CD14-positive monocyte (primary cell): ENCODE measurements around the gene C9orf152. TPM values are rescaled to one million over a fixed set of nuclear protein-coding genes. Genes with fewer than 3 reads are reported as not detected.

Experiments used
- DNase-seq, 3 donors: peaks; one replicate each; pipeline ENCODE4 v3.0.0-alpha.2; 2011 to 2022
- H2AFZ ChIP-seq: 2 replicates; pipeline ENCODE4 v1.6.0; 2012; ENCODE audit warnings: mild to moderate bottlenecking, low read depth, low read length, inconsistent platforms; ENCODE audit not compliant: insufficient read depth, poor library complexity, severe bottlenecking
- H3K27ac ChIP-seq, 2 donors: 1 replicate in 1 of 2; 2 replicates in 1 of 2; pipeline ENCODE4 v1.5.1; 2012 to 2013; ENCODE audit warnings: low read length in 2 of 2, control low read depth in 1 of 2, inconsistent platforms in 1 of 2, low read depth in 1 of 2, mild to moderate bottlenecking in 1 of 2
- H3K27me3 ChIP-seq, 2 donors: one replicate each; pipeline versions ENCODE4 v1.6.0 to v1.6.1; 2011 to 2013; ENCODE audit warnings: low read length in 2 of 2; ENCODE audit not compliant: control insufficient read depth in 2 of 2, insufficient read depth in 2 of 2
- H3K36me3 ChIP-seq, 2 donors: replicated peaks in 1 of 2; 1 replicate in 1 of 2; 2 replicates in 1 of 2; pipeline versions ENCODE4 v1.5.1 to v1.6.1; 2012 to 2013; ENCODE audit warnings: low read length in 2 of 2, control low read depth in 1 of 2, inconsistent platforms in 1 of 2, mild to moderate bottlenecking in 1 of 2; ENCODE audit not compliant: insufficient read depth in 2 of 2, control insufficient read depth in 1 of 2
- H3K4me1 ChIP-seq, 2 donors: 1 replicate in 1 of 2; 2 replicates in 1 of 2; pipeline versions ENCODE4 v1.5.1 to v1.6.1; 2012 to 2013; ENCODE audit warnings: low read length in 2 of 2, control low read depth in 1 of 2, inconsistent platforms in 1 of 2, mild to moderate bottlenecking in 1 of 2, moderate library complexity in 1 of 2; ENCODE audit not compliant: insufficient read depth in 2 of 2, control insufficient read depth in 1 of 2
- H3K4me2 ChIP-seq: replicated peaks from 2 replicates; pipeline ENCODE3; 2012; ENCODE audit warnings: low read length, moderate library complexity, mild to moderate bottlenecking; ENCODE audit not compliant: poor library complexity, severe bottlenecking; ENCODE audit errors: extremely low read depth
- H3K4me3 ChIP-seq, 3 experiments: fragments of 200-600 bp in 1 of 3; sonication (generic) in 1 of 3; replicated peaks in 1 of 3; 1 replicate in 2 of 3; 2 replicates in 1 of 3; pipeline ENCODE4 v1.5.1; 2011 to 2013; ENCODE audit warnings: low read length in 3 of 3, mild to moderate bottlenecking in 3 of 3, control low read depth in 2 of 3, low read depth in 2 of 3, inconsistent platforms in 1 of 3, moderate library complexity in 1 of 3
- H3K79me2 ChIP-seq: 2 replicates; pipeline ENCODE4 v1.6.0; 2012; ENCODE audit warnings: mild to moderate bottlenecking, control low read depth, inconsistent platforms, low read length, moderate library complexity; ENCODE audit not compliant: insufficient read depth
- H3K9ac ChIP-seq: 2 replicates; pipeline ENCODE4 v1.6.0; 2017; ENCODE audit warnings: low read length, mild to moderate bottlenecking; ENCODE audit not compliant: insufficient read depth, poor library complexity, severe bottlenecking
- H3K9me3 ChIP-seq, 2 donors: replicated peaks in 1 of 2; 1 replicate in 1 of 2; 2 replicates in 1 of 2; pipeline versions ENCODE4 v1.5.1 to v1.6.1; 2012 to 2013; ENCODE audit warnings: low read length in 2 of 2, control low read depth in 1 of 2; ENCODE audit not compliant: control insufficient read depth in 1 of 2, insufficient read depth in 1 of 2
- H4K20me1 ChIP-seq: 2 replicates; pipeline ENCODE4 v1.6.0; 2012; ENCODE audit warnings: mild to moderate bottlenecking, low read length, control low read depth, moderate library complexity; ENCODE audit not compliant: insufficient read depth
- H3K27ac Mint-ChIP-seq, 7 donors: one replicate each; pipeline ENCODE4 v1.8.0; 2020; ENCODE audit warnings: mild to moderate bottlenecking in 7 of 7, mixed read lengths in 7 of 7, moderate library complexity in 6 of 7, inconsistent platforms in 2 of 7
- H3K27me3 Mint-ChIP-seq, 3 donors: one replicate each; pipeline ENCODE4 v1.8.0; 2021 to 2022; ENCODE audit warnings: low read depth in 3 of 3, mild to moderate bottlenecking in 3 of 3, mixed read lengths in 3 of 3, moderate library complexity in 3 of 3, inconsistent platforms in 1 of 3
- H3K36me3 Mint-ChIP-seq, 2 donors: one replicate each; pipeline ENCODE4 v1.8.0; 2020; ENCODE audit warnings: mixed read lengths in 2 of 2, inconsistent platforms in 1 of 2, mild to moderate bottlenecking in 1 of 2
- H3K4me1 Mint-ChIP-seq: one replicate; pipeline ENCODE4 v1.8.0; 2020; ENCODE audit warnings: mild to moderate bottlenecking, mixed read lengths
- H3K4me3 Mint-ChIP-seq, 2 donors: one replicate each; pipeline ENCODE4 v1.8.0; 2020; ENCODE audit warnings: mild to moderate bottlenecking in 2 of 2, mixed read lengths in 2 of 2, moderate library complexity in 1 of 2
- H3K9me3 Mint-ChIP-seq, 7 donors: one replicate each; pipeline ENCODE4 v1.8.0; 2020 to 2022; ENCODE audit warnings: mixed read lengths in 7 of 7, mild to moderate bottlenecking in 6 of 7, moderate library complexity in 6 of 7, inconsistent platforms in 2 of 7
- CTCF ChIP-seq: fragments of 200-600 bp; IDR thresholded peaks from one replicate; pipeline ENCODE4 v1.8.0; 2022; ENCODE audit warnings: antibody characterized with exemption, mild to moderate bottlenecking
- WGBS: methylation state at CpG from one replicate; pipeline ENCODE4 v1.1.5; 2013; ENCODE audit warnings: missing lambda C conversion rate; ENCODE audit not compliant: insufficient coverage; 5-methylcytosine and 5-hydroxymethylcytosine counted together
- intact Hi-C, 2 donors: fragments of 100-400 bp; cut with micrococcal nuclease; formaldehyde crosslinking; loops; one replicate each; pipeline versions ENCODE4 v1.15.0 to v1.15.1; 2023
- polyA plus RNA-seq, 3 donors: library from polyadenylated mRNA; depleted of rRNA in 1 of 3; unstranded in 2 of 3; stranded (reverse) in 1 of 3; fragments of 300-500 nt in 2 of 3; fragments of >200 nt in 1 of 3; fragmentation: Illumina TruSeq in 2 of 3; gene quantifications; 1 replicate in 2 of 3; 2 replicates in 1 of 3; pipeline ENCODE4 v1.2.3, GENCODE V29; 2012 to 2021

Gene C9orf152
- polyA plus RNA-seq, 3 donors, result not detected

GRCh38 chr9:110228321-110228720 is 20.4 kb upstream of the C9orf152 start:
- H3K79me2 ChIP-seq, result no peaks in the 10 kb centered on the region
- peaks cover 0 to 7% (median 3%) of the 10 kb centered on the region in 7 donors for H3K9me3 Mint-ChIP-seq
- DNase-seq, result no peak
- H4K20me1 ChIP-seq, result no peaks in the 10 kb centered on the region
- no peak for TF ChIP-seq CTCF
- peaks cover 0 to 2% (median 1%) of the 10 kb centered on the region in 3 donors for H3K27me3 Mint-ChIP-seq
- no peaks in the 10 kb centered on the region for H3K36me3 ChIP-seq
- H3K4me3 Mint-ChIP-seq, result no peak overlapping the region
- no peak overlapping the region for H2AFZ ChIP-seq
- no peak overlapping the region for H3K4me2 ChIP-seq
- H3K27ac Mint-ChIP-seq, result peak overlapping the region in 1 of 7 donors; percentile 73
- no peaks in the 10 kb centered on the region for H3K4me1 ChIP-seq
- no peaks in the 10 kb centered on the region for H3K36me3 Mint-ChIP-seq
- H3K9me3 ChIP-seq, result no peaks in the 10 kb centered on the region
- H3K4me3 ChIP-seq, result no peak overlapping the region
- no peaks in the 10 kb centered on the region for H3K4me1 Mint-ChIP-seq
- no peaks in the 10 kb centered on the region for H3K27me3 ChIP-seq
- no peak overlapping the region for H3K27ac ChIP-seq
- H3K9ac ChIP-seq, result no peak overlapping the region
- intact Hi-C loops, result no loop called here
- WGBS, result 100% methylated on average over 1 of the region's 2 CpGs

GRCh38 chr9:110224583-110224982 is 16.6 kb upstream of the C9orf152 start:
- H3K9me3 ChIP-seq, result no peaks in the 10 kb centered on the region
- Mint-ChIP-seq H3K4me1 (no peaks in the 10 kb centered on the region), H3K27ac (no peak overlapping the region), H3K27me3 (peaks cover 0 to 2% (median 0%) of the 10 kb centered on the region in 3 donors), H3K4me3 (no peak overlapping the region), H3K9me3 (peaks cover 0 to 3% (median 2%) of the 10 kb centered on the region in 7 donors), H3K36me3 (no peaks in the 10 kb centered on the region)
- TF ChIP-seq CTCF, result no peak
- H3K9ac ChIP-seq, result no peak overlapping the region
- intact Hi-C loops, result no loop called here
- no peak overlapping the region for H3K4me2 ChIP-seq
- no peaks in the 10 kb centered on the region for H3K27me3 ChIP-seq
- H4K20me1 ChIP-seq, result no peaks in the 10 kb centered on the region
- DNase-seq, result no peak
- H3K4me3 ChIP-seq, result no peak overlapping the region
- no CpG with 5 or more reads among the region's 3 CpGs for WGBS
- no peak overlapping the region for H2AFZ ChIP-seq
- H3K79me2 ChIP-seq, result no peaks in the 10 kb centered on the region
- H3K27ac ChIP-seq, result no peak overlapping the region
- no peaks in the 10 kb centered on the region for H3K36me3 ChIP-seq
- no peaks in the 10 kb centered on the region for H3K4me1 ChIP-seq
